NCI-H526 treated with DMSO at 0.1 percent for 48 hours (cell line): Measurements from ENCODE around the gene ZZZ3.
"Not testable (repeated sequence)": the region's sequence is repeated elsewhere in the genome, so short reads cannot be mapped to it uniquely, and the experiment has no call there.

Source experiments
- DNase-seq: peaks from one replicate; lab custom pipeline; 2025; lab: John Stamatoyannopoulos, UW

ZZZ3 gene

GRCh38 chr1:77682460-77683159 lies at the start of gene ZZZ3:
Gene ZZZ3, minus strand, starts transcription at chr1:77682658. Its CDS starts 49,304 bp downstream, at chr1:77633354.
- peak; percentile 95 for DNase-seq

DNA sequence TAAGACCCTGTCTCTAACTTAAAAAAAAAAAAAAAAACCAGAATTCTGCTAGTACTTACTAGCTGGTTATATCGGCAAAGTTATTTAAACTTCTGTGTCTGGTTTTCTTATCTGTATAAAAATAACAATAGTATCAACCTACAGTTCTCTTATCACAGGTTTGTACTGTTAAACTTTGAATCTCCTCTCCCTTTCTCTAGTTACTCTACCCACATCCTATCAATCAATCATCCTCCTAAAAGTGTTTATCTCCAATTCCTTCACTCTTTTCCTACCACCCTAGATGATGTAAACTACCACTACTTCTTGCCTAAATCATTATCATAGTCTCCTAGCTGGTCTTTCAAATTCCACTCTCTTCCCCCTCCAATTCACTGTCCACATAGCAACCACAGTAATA lies 49.6 kb upstream of the ZZZ3 start:
- no peak for DNase-seq

- DNase-seq: no peak
Observed at GRCh38 chr1:77725706-77726105, 43.2 kb upstream of the ZZZ3 start.

DNA sequence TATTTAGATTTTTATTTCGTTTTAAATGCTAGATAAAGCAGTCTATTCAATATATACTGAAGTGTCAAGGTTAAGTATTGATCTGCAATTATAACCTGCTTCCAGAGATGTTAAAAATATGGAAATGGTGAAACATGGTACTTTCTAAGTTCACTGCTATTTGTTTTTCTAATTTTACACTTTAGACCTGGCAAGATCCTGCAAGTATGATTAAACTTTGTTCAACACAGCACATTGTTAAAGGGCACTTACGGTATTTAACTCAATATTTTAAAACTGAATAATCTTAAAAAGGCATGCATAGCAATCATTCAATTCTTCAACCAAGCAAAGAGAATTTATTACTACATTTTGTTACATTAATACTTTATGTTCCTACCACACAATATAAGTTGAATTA lies 35.7 kb upstream of the ZZZ3 start:
- DNase-seq: no peak

DNA sequence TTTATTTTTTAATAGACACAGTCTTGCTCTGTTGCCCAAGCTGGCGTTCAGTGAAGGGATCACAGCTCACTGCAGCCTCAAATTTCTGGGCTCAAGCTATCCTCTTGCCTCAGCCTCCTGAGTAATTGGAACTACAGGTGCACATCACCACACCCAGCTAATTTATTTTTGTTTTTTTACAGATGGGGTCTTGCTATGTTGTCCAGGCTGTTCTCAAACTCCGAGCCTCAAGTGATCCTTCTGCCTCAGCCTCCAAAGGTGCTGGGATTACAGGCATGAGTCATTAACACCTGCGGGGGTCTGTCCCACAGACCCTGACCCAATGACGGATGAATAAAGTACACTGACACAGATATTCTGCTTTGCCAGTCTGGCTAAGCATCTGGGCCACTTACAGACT lies 33.6 kb upstream of the ZZZ3 start:
- no peak for DNase-seq

GRCh38 chr1:77709727-77710126 lies 27.3 kb upstream of the ZZZ3 start:
- DNase-seq: no peak

GRCh38 chr1:77706321-77706720 lies 23.9 kb upstream of the ZZZ3 start:
- no peak for DNase-seq

- no peak for DNase-seq
Observed at GRCh38 chr1:77704736-77705135, 22.3 kb upstream of the ZZZ3 start.

- DNase-seq: not testable (repeated sequence)
Observed at GRCh38 chr1:77699673-77700072, 17.2 kb upstream of the ZZZ3 start.

DNA sequence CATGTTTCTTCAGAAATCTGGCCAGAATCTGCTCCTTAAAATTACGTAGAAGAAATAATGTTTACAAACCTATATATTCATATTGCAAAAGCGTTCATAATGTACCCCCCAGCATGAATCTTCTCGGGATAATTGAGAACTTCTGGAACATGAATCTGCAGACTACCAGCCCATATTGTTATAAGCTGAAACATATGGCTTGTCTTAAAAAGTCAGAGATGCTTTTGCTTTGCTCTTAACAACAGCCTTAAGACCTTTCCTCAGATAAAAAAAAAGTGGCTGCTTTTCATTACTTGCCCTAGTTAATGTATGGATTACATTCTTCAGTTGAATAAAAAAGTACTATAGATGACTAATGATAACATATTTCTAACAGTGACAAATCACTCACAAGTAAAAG lies 15.0 kb upstream of the ZZZ3 start:
- no peak for DNase-seq

DNA sequence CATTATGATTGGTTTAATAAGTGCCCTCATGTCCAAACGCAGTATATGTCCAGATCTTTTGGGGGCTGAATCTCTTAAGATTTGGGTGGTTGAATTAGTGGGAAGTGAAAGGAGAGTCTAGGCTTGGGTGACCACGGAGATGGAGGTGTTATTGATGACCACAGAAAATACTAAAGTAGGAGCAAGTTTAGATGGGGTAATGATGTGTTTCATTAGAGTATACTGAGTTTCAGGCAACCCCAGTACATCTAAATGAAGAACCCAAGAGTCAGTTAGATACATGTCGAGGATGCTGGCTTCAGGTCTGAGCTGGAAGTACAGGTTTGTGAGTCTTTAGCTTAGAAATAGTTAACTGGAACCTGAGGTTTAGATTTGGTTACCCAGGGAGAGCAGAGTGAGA lies 6.5 kb upstream of the ZZZ3 start:
- DNase-seq: no peak

- no peak for DNase-seq
Observed at GRCh38 chr1:77687519-77687906, 5.1 kb upstream of the ZZZ3 start.

GRCh38 chr1:77686796-77687518 lies 4.5 kb upstream of the ZZZ3 start:
- no peak for DNase-seq

DNA sequence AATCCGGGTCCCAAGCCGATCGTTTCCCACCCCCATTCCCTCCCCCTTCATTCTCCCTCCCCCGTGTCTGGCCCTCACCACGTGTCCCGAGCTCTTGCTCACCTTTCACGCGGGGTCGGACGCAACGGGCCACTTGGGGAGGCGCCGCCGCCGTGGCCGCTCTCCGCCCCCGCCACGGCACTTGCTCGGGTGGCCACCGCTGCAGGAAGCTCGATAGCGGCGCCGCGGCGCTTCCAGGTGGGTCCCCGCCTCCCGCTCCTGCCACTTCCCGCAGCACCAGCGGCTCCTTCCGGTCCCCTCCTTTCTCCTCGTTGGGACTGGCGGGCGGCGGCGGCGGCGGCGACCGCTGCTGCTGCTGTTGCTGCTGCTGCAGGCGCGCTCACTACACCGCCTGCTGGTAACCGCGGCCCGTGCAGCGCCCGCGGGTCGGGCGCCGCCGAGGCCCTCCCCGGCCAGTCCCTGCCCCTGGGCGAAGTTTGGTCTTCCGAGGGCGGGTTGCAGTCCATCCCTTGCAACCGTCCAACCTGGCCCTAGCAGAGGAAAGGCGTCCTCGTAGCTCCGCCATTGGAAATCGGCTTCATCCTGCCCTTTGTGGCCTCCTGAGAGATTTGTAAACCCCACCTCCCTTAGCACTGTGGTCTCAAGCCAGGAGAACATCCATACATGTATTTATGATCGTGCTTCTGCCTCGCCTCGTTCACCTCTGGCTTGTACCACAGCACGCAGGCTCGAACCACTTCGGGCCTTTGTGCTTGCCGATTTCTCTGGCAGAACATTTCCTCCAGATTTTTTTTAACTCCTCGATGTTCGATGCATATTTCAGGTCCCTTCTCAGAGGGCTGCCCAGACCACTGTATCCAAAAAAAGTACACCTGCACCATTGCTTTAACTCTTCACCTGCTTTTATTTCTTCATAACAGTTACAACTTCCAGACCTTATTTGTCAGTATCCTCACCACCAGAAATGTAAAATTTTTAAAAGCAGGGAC lies 996 bp upstream of the ZZZ3 start:
- DNase-seq: peak; percentile 90

DNA sequence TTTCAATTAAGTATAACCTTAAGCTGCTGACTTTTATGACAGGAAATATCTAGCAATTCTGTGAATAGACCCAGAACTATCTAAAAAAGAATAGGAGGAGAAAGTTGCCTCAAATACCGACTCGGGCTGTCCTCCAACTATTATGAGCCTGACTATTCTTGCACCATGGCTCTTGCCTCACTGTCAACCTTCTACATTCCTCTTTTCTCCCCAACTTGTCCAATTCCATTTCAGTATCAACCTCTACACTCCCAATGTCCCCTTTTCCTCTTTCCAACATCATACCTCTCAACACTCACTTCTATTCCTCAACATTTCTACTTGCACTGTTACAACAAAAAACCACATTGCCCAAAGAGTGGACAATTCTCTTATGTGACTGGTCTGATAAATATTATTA lies 2.3 kb downstream of the ZZZ3 start:
- DNase-seq: no peak

- no peak for DNase-seq
Observed at GRCh38 chr1:77678660-77679610, 3.5 kb downstream of the ZZZ3 start.

- not testable (repeated sequence) for DNase-seq
Observed at GRCh38 chr1:77674807-77675206, 7.7 kb downstream of the ZZZ3 start.

DNA sequence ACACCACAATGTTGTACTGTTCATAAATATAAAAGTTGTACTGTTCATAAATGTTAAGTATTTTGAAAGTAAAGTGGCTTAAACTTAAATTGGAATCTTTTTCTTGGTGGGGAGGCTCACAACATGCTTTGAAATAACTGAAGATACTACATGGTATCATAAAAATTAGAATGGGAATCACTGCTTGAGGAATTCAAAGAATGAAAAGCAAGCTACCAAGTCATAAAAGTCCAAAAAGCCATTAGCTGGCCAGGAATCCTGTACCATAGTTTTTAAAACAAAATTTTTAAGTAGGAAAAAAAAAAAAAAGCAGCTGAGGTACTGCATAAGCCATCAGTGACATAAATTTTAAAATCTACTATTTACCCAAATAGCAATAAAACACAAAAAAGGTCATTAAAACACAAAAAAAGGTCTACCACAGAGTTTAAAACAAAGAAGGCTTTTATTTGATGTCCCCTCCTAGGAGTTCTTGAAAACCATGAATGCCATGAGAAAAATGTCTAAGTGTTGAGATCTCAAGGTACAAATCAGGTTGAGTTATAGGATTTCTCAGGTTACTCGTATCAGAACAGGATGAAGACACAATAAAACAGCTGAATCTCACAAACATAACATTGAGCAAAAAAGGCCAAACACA lies 8.6 kb downstream of the ZZZ3 start:
- no peak for DNase-seq

- DNase-seq: no peak
Observed at GRCh38 chr1:77673030-77673429, 9.4 kb downstream of the ZZZ3 start.

DNA sequence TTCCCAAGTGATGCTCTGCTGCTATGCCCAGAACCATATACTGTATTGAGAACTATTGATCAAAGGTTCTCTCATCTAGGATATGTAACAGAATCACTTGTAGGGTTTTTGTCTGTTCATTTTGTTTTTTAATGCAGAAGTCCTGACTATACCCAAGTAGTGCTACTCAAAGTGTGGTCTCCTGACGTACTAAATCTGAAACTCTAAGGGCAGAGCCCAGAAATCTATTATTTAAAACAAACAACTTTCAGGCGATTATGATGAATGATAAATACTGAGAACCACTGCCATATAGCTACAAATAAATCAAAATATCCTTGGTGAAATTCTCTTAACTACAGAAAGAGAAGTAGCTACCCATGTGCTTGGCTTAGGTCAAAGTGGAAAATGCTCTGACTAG lies 10.1 kb downstream of the ZZZ3 start:
- no peak for DNase-seq

DNA sequence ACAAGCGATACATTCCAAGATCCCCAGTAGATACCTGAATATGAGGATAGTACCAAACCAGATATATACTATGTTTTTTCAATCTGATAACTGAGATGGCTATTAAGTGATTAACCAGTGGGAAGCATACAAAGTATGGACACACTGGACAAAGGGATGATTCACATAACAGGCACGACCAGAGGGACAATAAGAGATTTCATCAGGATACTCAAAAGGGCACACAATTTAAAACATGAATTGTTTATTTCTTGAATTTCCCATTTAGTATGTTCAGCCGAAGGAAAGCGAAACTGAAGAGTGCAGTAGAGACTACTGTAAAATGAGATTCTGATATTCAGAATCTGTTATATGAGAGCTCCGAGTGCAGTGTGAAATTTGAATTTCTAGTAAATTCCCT lies 10.6 kb downstream of the ZZZ3 start:
- no peak for DNase-seq
